DOHH2 (cell line): Measurements from ENCODE around the gene MAPK12.

Experiments used
- H3F3A ChIP-seq: fragments of 200-600 bp; sonication (generic), shearing (Covaris generic); 2 replicates; pipeline ENCODE4 v1.6.0; 2016; ENCODE audit warnings: antibody characterized with exemption, mild to moderate bottlenecking; ENCODE audit not compliant: control insufficient read depth, insufficient read depth
- H3K27ac ChIP-seq: fragments of 200-600 bp; sonication (generic); 2 replicates; pipeline ENCODE4 v1.5.1; 2014; ENCODE audit warnings: low read depth, mild to moderate bottlenecking, low read length, moderate library complexity
- H3K27me3 ChIP-seq: fragments of 200-600 bp; sonication (generic); 2 replicates; pipeline ENCODE4 v1.6.1; 2014; ENCODE audit warnings: mild to moderate bottlenecking, low read length, mixed read lengths; ENCODE audit not compliant: control insufficient read depth
- H3K36me3 ChIP-seq: fragments of 200-600 bp; sonication (generic); 2 replicates; pipeline ENCODE4 v1.6.1; 2014; ENCODE audit warnings: mild to moderate bottlenecking, low read length, moderate library complexity, mixed read lengths; ENCODE audit not compliant: control insufficient read depth
- H3K4me1 ChIP-seq: fragments of 200-600 bp; sonication (generic); 2 replicates; pipeline ENCODE4 v1.6.1; 2014; ENCODE audit warnings: mild to moderate bottlenecking, low read length, mixed read lengths; ENCODE audit not compliant: control insufficient read depth
- H3K4me2 ChIP-seq: fragments of 200-600 bp; sonication (generic); 2 replicates; pipeline ENCODE4 v1.6.0; 2014; ENCODE audit warnings: mild to moderate bottlenecking, low read length, moderate library complexity
- H3K4me3 ChIP-seq: fragments of 200-600 bp; sonication (generic); 2 replicates; pipeline ENCODE4 v1.5.1; 2014; ENCODE audit warnings: mild to moderate bottlenecking, low read length, mixed read lengths
- H3K79me2 ChIP-seq: fragments of 200-600 bp; sonication (generic); 2 replicates; pipeline ENCODE4 v1.6.1; 2014; ENCODE audit warnings: mild to moderate bottlenecking, low read length, mixed read lengths; ENCODE audit not compliant: control insufficient read depth
- H3K9me2 ChIP-seq: fragments of 200-600 bp; sonication (generic); replicated peaks from 2 replicates; pipeline ENCODE4 v1.6.1; 2014; ENCODE audit warnings: mild to moderate bottlenecking, low read length, mixed read lengths; ENCODE audit not compliant: control insufficient read depth
- H3K9me3 ChIP-seq: fragments of 200-600 bp; sonication (generic); 2 replicates; pipeline ENCODE4 v1.6.1; 2014; ENCODE audit warnings: antibody characterized with exemption, low read length, mixed read lengths; ENCODE audit not compliant: control insufficient read depth, insufficient read depth
- H4K20me1 ChIP-seq: fragments of 200-600 bp; sonication (generic); 2 replicates; pipeline ENCODE4 v1.6.0; 2014; ENCODE audit warnings: low read depth, mild to moderate bottlenecking, antibody characterized with exemption, low read length, moderate library complexity; ENCODE audit not compliant: control insufficient read depth, insufficient read depth
- CTCF ChIP-seq: fragments of 200-600 bp; sonication (generic); IDR thresholded peaks from one replicate; pipeline ENCODE4 v1.5.1; 2014; ENCODE audit warnings: antibody characterized with exemption, mild to moderate bottlenecking, low read depth, low read length; ENCODE audit not compliant: poor library complexity, severe bottlenecking
- EZH2phosphoT487 ChIP-seq: fragments of 200-600 bp; sonication (generic); IDR thresholded peaks from 2 replicates; pipeline ENCODE4 v1.6.1; 2017; ENCODE audit warnings: borderline replicate concordance, mild to moderate bottlenecking, antibody characterized with exemption, low read length, moderate library complexity, mixed read lengths

MAPK12 gene

GRCh38 chr22:50242406-50242949 lies 19.0 kb downstream of the MAPK12 start:
- Histone ChIP-seq H3K4me3 (peak overlapping the region; percentile 90), H3K79me2 (peaks cover 88% of the 10 kb centered on the region), H4K20me1 (peaks cover 10% of the 10 kb centered on the region; the same call in 1 of the 2 replicates), H3F3A (peaks cover 4% of the 10 kb centered on the region; the same call in 1 of the 2 replicates), H3K9me3 (no peaks in the 10 kb centered on the region), H3K9me2 (no peaks in the 10 kb centered on the region), H3K27ac (no peak overlapping the region), H3K36me3 (peaks cover 45% of the 10 kb centered on the region), H3K4me2 (peak overlapping the region; percentile 87), H3K4me1 (peaks cover 20% of the 10 kb centered on the region), H3K27me3 (no peaks in the 10 kb centered on the region)
- TF ChIP-seq EZH2phosphoT487 (no peak), CTCF (no peak)

DNA sequence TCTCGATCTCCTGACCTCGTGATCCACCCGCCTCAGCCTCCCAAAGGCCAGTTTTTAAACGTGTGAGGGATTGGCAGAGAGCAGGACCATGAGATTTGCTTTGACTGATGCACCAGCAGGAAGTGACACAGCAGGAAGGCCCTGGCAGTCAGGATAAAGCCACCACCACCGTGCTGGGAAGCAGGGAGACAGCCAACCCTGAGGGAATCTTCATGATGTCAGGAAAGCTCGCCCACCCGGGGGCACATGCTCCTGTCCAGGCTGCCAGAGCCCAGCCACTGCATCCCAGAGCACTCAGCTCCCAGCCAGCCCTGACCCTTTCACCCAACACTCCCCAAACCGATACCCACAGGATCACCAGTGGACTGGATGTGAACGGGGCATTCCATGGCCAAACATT lies 22.7 kb downstream of the MAPK12 start:
- Histone ChIP-seq H3K36me3 (peaks cover 41% of the 10 kb centered on the region), H3K79me2 (peaks cover 96% of the 10 kb centered on the region), H3K27ac (no peak overlapping the region), H3F3A (peaks cover 5% of the 10 kb centered on the region; the same call in 1 of the 2 replicates), H3K4me2 (no peak overlapping the region), H3K4me3 (no peak overlapping the region), H3K27me3 (no peaks in the 10 kb centered on the region), H3K9me3 (peaks cover 6% of the 10 kb centered on the region; the same call in 1 of the 2 replicates), H4K20me1 (peaks cover 10% of the 10 kb centered on the region; the same call in 1 of the 2 replicates), H3K9me2 (no peaks in the 10 kb centered on the region), H3K4me1 (peaks cover 9% of the 10 kb centered on the region)
- TF ChIP-seq CTCF (no peak), EZH2phosphoT487 (no peak)

- Histone ChIP-seq H3K36me3 (peaks cover 49% of the 10 kb centered on the region), H3K4me2 (no peak overlapping the region), H4K20me1 (peaks cover 10% of the 10 kb centered on the region; the same call in 1 of the 2 replicates), H3K9me3 (peaks cover 6% of the 10 kb centered on the region; the same call in 1 of the 2 replicates), H3K4me3 (no peak overlapping the region), H3K27me3 (no peaks in the 10 kb centered on the region), H3K27ac (no peak overlapping the region), H3K9me2 (no peaks in the 10 kb centered on the region), H3K4me1 (peaks cover 8% of the 10 kb centered on the region), H3K79me2 (peaks cover 85% of the 10 kb centered on the region), H3F3A (0 out of 2 replicates have a peak, but pooled peaks cover 5% of the 10 kb centered on the region)
- TF ChIP-seq EZH2phosphoT487 (no peak), CTCF (peak; percentile 60)
Observed at GRCh38 chr22:50236731-50237409, 24.6 kb downstream of the MAPK12 start.
